SK-N-SH (cell line): ENCODE measurements around the gene MYH16.

ENCODE experiments used
- CTCF ChIP-seq: fragments of 200-600 bp; sonication (generic); IDR thresholded peaks from 2 replicates; pipeline ENCODE4 v1.6.1; 2017; ENCODE audit warnings: antibody characterized with exemption, mild to moderate bottlenecking, moderate library complexity
- EP300 ChIP-seq, 2 experiments: IDR thresholded peaks; 2 replicates each; pipeline versions ENCODE4 v1.4.0 to v1.6.1; 2012; ENCODE audit warnings: borderline replicate concordance in 1 of 2, low read depth in 1 of 2, low read length in 1 of 2
- EZH2phosphoT487 ChIP-seq: fragments of 200-600 bp; sonication (generic); IDR thresholded peaks from 2 replicates; pipeline ENCODE4 v1.6.1; 2017; ENCODE audit warnings: low read depth, mixed run types, mild to moderate bottlenecking, antibody characterized with exemption, moderate library complexity, borderline replicate concordance
- GABPA ChIP-seq: IDR thresholded peaks from 2 replicates; pipeline ENCODE4 v1.4.0; 2012; ENCODE audit warnings: low read depth, mild to moderate bottlenecking
- MAX ChIP-seq: IDR thresholded peaks from 2 replicates; pipeline ENCODE4 v1.4.0; 2012; ENCODE audit warnings: low read depth
- NRF1 ChIP-seq: IDR thresholded peaks from 2 replicates; pipeline ENCODE4 v1.6.1; 2012; ENCODE audit warnings: low read depth, mild to moderate bottlenecking, low read length
- PBX3 ChIP-seq: IDR thresholded peaks from 2 replicates; pipeline ENCODE4; 2012
- POLR2AphosphoS5 ChIP-seq: IDR thresholded peaks from 2 replicates; pipeline ENCODE4 v1.6.1; 2012; ENCODE audit warnings: low read depth, low read length
- RCOR1 ChIP-seq: fragments of 150-350 bp; IDR thresholded peaks from 2 replicates; pipeline ENCODE4 v1.6.1; 2017; ENCODE audit warnings: antibody characterized with exemption, low read length
- REST ChIP-seq: IDR thresholded peaks from 2 replicates; pipeline ENCODE4 v1.6.1; 2012; ENCODE audit warnings: mild to moderate bottlenecking, low read depth, low read length, moderate library complexity
- RXRA ChIP-seq: IDR thresholded peaks from 2 replicates; pipeline ENCODE4 v1.4.0; 2012; ENCODE audit warnings: low read depth, mild to moderate bottlenecking, borderline replicate concordance
- SMC3 ChIP-seq: IDR thresholded peaks from 2 replicates; pipeline ENCODE4 v1.6.1; 2012; ENCODE audit warnings: low read depth, low read length, improper control_type of control experiment
- TCF12 ChIP-seq: IDR thresholded peaks from 2 replicates; pipeline ENCODE4 v1.4.0; 2012

GRCh38 chr7:99293167-99293566, 20.5 kb downstream of the MYH16 start:
- no peak for TF ChIP-seq CTCF
- TF ChIP-seq NRF1: no peak
- no peak for TF ChIP-seq MAX
- no peak for TF ChIP-seq SMC3
- TF ChIP-seq EZH2phosphoT487: no peak
- no peak for TF ChIP-seq PBX3
- TF ChIP-seq EP300 (IDR thresholded peaks at IDR 0.05; ENCODE audit: borderline replicate concordance in 1 of 2, low read depth in 1 of 2, low read length in 1 of 2): no peak
- no peak for TF ChIP-seq RXRA
- no peak for TF ChIP-seq RCOR1
- TF ChIP-seq POLR2AphosphoS5: no peak
- no peak for TF ChIP-seq TCF12
- TF ChIP-seq GABPA: no peak
- no peak for TF ChIP-seq REST
